Chondrocyte (in vitro differentiated cells): ENCODE results near the gene RER1. TPM values are rescaled to one million over a fixed set of nuclear protein-coding genes. Genes with fewer than 3 reads are reported as not detected.
A peak's percentile ranks its signal among the peaks of the same experiment; 100 is the strongest.

Experiments used
- DNase-seq: peaks from one replicate; pipeline ENCODE4 v3.0.0; 2021; ENCODE audit warnings: mixed read lengths, low spot score
- H3K27ac Mint-ChIP-seq: one replicate; pipeline ENCODE4 v1.8.0; 2021; ENCODE audit warnings: mild to moderate bottlenecking, moderate library complexity, mixed read lengths; ENCODE audit not compliant: unreplicated experiment
- H3K27me3 Mint-ChIP-seq: 2 replicates; pipeline ENCODE4 v1.8.0; 2021; ENCODE audit warnings: low read depth, mixed read lengths
- H3K36me3 Mint-ChIP-seq: 2 replicates; pipeline ENCODE4 v1.8.0; 2021; ENCODE audit warnings: low read depth, mixed read lengths
- H3K4me1 Mint-ChIP-seq: 2 replicates; pipeline ENCODE4 v1.8.0; 2021; ENCODE audit warnings: low read depth, mild to moderate bottlenecking, mixed read lengths
- H3K4me3 Mint-ChIP-seq: one replicate; pipeline ENCODE4 v1.8.0; 2021; ENCODE audit warnings: mild to moderate bottlenecking, moderate library complexity, mixed read lengths; ENCODE audit not compliant: unreplicated experiment
- H3K9me3 Mint-ChIP-seq: 2 replicates; pipeline ENCODE4 v1.8.0; 2021; ENCODE audit warnings: low read depth, mixed read lengths
- CTCF ChIP-seq: fragments of 200-600 bp; sonication (generic); IDR thresholded peaks from 2 replicates; pipeline ENCODE4 v1.5.0; 2021; ENCODE audit warnings: antibody characterized with exemption, mild to moderate bottlenecking, moderate library complexity
- total RNA-seq: library from RNA; stranded (reverse); gene quantifications from 3 replicates; pipeline ENCODE4 v1.2.1, GENCODE V29; 2021

Gene RER1
- total RNA-seq, 1 donor from 2014 or later, result 158 TPM

- no peaks in the 10 kb centered on the region for H3K9me3 Mint-ChIP-seq
- peaks cover 12% of the 10 kb centered on the region for H3K36me3 Mint-ChIP-seq
- TF ChIP-seq CTCF, result no peak
- H3K4me3 Mint-ChIP-seq, result peak overlapping the region; percentile 80
- peaks cover 37% of the 10 kb centered on the region for H3K4me1 Mint-ChIP-seq
- no peak for DNase-seq
- no peaks in the 10 kb centered on the region for H3K27me3 Mint-ChIP-seq
- peak overlapping the region; percentile 43 for H3K27ac Mint-ChIP-seq
Measured at GRCh38 chr1:2393471-2393877, 1.8 kb downstream of the RER1 start.

- Mint-ChIP-seq H3K4me3 (no peak overlapping the region), H3K9me3 (no peaks in the 10 kb centered on the region), H3K4me1 (peaks cover 37% of the 10 kb centered on the region), H3K36me3 (peaks cover 14% of the 10 kb centered on the region), H3K27ac (no peak overlapping the region), H3K27me3 (no peaks in the 10 kb centered on the region)
- no peak for DNase-seq
- no peak for TF ChIP-seq CTCF
Measured at GRCh38 chr1:2394220-2394619, 2.6 kb downstream of the RER1 start.

- TF ChIP-seq CTCF, result no peak
- H3K27me3 Mint-ChIP-seq, result no peaks in the 10 kb centered on the region
- H3K36me3 Mint-ChIP-seq, result peaks cover 18% of the 10 kb centered on the region
- peaks cover 36% of the 10 kb centered on the region for H3K4me1 Mint-ChIP-seq
- no peak for DNase-seq
- H3K9me3 Mint-ChIP-seq, result no peaks in the 10 kb centered on the region
- H3K4me3 Mint-ChIP-seq, result no peak overlapping the region
- peak overlapping the region; percentile 12 for H3K27ac Mint-ChIP-seq
Measured at GRCh38 chr1:2394761-2395160, 3.1 kb downstream of the RER1 start.

DNA sequence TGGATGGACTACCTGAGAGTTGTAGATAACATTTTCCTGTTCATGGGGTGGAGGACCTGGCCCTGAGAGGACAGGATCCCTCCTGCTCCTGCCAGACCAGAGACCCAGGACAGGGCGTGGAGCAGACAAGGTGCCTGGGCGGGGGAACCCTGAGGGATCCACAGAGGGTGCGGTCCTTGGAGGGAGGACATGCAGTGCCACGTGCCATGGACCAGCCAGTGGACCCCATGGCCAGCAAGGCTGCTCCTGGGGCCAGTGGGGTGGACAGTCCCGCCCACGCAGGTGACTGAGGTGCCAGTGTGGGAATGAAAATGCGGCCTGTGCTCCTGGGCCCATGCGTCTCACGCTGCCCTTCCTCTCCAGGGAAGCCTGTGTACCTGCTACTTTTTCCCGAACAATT, 3.6 kb downstream of the RER1 start:
- TF ChIP-seq CTCF, result no peak
- Mint-ChIP-seq H3K36me3 (peaks cover 19% of the 10 kb centered on the region), H3K9me3 (no peaks in the 10 kb centered on the region), H3K27ac (no peak overlapping the region), H3K4me3 (no peak overlapping the region), H3K4me1 (peaks cover 31% of the 10 kb centered on the region), H3K27me3 (no peaks in the 10 kb centered on the region)
- peak; percentile 82 for DNase-seq

DNA sequence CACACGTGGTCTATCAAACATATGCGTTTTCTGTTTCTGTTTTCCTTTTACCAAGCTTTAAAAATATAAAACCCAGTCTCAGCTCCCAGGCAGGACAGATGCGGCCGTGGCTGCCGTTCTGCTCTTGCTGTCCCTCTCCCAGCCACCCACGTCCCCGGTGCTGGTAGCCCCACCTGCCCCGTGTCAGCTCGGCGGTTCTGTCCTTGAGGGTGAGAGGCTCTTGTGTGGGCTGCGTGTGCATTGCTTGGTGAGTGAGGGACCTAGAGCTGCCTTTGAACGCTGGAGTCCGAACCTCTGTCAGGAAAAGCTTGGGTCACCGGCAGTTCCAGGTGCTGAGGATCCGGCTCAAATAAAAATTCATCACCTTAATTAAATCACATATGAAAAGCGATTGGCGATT, 4.4 kb downstream of the RER1 start:
- no peak overlapping the region for H3K4me3 Mint-ChIP-seq
- peaks cover 26% of the 10 kb centered on the region for H3K4me1 Mint-ChIP-seq
- H3K27me3 Mint-ChIP-seq, result no peaks in the 10 kb centered on the region
- TF ChIP-seq CTCF, result no peak
- H3K36me3 Mint-ChIP-seq, result peaks cover 23% of the 10 kb centered on the region
- no peak overlapping the region for H3K27ac Mint-ChIP-seq
- H3K9me3 Mint-ChIP-seq, result no peaks in the 10 kb centered on the region
- DNase-seq, result no peak
